ENCODE results near the gene CCDC81.

The CCDC81 gene

DNA sequence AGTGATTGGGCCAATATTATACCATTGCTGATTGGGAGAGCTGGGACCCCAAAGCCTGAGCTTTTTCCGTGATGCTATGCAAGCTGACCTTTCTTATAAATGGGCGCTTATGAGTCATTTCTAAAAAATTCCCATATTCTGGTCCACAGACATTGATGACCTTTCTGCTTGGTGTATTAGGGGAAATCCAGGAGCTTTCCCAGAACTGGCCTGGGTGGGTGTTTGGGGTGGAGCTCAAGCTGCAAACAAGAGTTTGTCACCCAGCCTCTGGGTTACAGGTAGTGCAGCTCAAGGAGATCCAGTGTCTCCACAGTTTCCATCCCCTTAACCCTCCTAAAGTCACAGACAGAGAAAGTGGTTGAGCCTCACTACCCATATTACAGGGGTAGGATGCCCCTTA is 67.7 kb downstream of the CCDC81 start:
- no peak for DNase-seq

DNA sequence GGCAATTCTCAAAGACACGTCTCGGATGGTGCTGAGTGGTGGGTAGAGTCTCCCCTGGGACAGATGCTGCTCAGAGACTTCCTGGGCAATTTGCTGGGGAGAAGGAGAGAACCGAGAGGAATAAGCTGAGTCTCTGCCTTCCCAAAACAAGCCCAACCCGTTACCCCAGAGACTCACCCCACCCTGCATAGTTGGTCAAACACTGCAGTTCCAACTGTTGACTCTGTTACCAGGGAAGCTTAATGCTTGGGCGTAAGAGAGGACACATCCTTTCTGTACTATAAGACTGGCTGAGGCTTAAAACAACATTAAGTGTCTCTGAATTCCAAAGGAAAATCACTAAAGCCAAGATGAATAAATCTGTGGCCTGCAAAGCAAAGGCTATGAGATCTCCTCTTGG is 68.1 kb downstream of the CCDC81 start:
- DNase-seq: no peak

GRCh38 chr11:86443415-86443814 is 68.7 kb downstream of the CCDC81 start:
- DNase-seq: no peak

- DNase-seq: no peak
Measured at GRCh38 chr11:86444981-86445380, 70.3 kb downstream of the CCDC81 start.

DNA sequence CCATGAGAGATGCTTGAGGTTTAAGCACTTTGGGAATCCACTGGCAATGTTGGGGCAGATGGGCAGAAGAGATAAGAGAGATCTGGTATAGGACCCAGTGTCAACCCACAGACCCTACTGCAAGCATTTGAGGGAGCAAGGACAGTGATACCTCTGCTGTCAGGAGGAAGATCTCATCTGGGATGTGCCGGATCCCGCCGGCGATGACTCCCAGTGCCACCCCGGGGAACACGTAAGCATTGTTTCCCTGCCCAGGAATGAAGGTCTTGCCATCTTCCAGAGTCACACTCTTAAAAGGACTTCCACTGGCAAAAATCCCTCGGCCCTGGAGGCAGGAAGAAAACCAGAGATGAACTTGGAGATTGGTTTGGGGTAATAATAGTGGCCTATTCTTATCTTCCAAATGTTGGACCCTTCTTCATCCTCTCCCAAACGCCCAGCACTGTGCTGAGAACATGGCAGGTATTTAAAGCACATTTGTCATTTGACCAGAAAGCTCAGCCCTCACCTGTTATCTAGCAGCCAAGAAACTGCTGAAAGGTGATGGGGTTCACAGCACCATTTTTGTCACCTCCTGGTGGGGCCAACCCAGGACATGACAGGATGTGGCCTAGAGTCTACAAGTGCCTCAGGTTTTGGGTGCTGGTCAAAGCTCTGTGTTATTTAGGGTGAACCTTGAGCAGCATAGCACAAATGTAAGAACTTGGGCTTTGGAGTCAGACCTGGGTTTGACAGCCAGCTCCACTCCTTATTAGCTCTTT is 71.7 kb downstream of the CCDC81 start:
- DNase-seq: no peak

DNA sequence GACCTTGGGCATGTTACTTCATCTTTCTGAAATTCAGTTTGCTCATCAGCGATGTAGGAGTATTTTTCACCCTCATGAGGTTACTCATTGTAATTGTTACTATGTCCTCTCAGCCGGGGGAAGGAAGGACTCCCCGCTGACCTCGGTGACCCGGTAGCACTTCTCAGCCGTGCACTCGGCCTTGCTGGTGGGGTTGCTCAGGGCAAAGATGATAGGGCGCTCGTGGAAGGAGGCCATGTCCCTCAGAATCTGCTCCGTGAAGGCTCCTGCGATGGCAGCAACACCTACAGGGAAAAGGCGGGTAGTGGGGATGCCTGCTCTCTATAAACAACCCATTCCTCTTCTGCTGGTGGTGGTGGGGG is 72.2 kb downstream of the CCDC81 start:
- DNase-seq: no peak

- DNase-seq: no peak
Measured at GRCh38 chr11:86447763-86448480, 73.2 kb downstream of the CCDC81 start.

GRCh38 chr11:86449993-86450629 is 75.4 kb downstream of the CCDC81 start:
- DNase-seq: no peak

GRCh38 chr11:86453290-86454030 is 78.8 kb downstream of the CCDC81 start:
- no peak for DNase-seq

DNA sequence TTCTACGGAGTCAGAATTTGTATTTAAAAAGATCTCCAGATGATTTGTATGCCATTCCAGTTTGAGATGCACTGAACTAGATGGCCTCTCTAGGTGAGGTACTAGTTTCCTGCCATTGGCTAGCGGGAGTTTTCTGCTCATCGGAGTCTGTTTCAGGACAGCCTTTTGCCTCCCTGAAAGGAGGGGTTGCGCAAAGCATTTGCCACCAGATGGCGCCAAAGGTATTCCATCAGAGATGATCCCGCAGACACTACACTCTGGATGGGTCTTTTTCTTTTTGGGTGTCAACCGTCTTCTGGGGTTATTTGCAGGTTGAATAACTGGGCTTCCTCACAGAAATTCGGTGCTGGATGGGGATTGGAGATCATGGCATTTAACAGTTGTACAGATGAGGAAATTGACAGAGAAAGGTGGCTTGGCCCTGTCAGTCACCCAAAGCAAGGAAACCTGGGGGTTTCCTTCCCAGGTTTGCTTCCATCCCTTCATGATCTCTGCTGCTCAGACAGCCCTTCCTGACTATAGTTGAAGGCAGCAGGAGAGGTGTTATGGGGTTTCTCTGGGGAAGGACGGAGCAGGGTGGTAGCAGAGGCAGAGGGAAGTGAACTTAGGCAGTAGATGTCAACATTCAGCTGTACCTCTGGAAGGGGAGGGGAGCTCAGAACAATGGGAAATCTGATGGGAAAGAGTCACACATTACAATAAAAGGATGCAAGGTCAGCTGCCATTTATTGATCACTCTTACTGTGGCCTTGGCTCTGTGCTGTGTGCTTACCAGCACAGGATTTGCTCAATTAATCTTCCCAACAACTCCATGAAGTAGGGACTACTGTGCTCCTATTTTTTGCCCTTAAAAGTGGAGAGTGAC is 81.6 kb downstream of the CCDC81 start:
- DNase-seq: peak; percentile 81 to 91

DNA sequence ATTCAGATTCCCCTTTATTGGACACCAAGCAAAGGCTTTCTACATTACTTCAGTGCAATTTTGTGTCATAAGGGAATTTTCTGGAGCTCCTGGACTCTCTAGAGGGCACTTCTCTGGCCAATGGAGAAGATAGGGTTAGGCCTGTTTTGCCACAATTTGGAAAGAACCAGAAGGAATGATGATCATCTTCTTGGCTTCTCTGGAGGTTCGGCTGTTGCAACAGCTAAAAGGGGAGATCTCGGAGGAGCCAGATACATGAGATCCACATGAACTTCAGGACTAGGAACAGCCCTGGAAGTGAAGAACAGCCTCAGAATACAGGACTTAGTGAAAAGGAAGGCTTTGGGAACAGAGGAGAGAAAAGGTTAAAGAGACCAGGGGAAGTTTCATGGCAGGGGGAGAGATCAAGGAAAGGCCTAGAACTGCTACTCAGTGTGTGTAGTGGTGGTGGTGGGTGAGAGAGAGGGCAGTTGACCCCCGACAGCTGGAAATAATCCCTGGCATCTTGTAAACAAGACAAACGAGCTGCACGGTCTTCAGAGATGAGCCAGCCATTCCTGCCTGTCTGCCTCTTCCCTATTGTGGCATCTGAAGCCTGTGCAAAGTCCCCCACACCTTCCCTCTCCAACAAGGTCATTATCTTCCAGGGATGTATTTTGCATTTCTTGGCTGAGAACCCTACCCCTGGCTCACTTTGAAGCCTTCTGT is 83.8 kb downstream of the CCDC81 start:
- no peak for DNase-seq

DNA sequence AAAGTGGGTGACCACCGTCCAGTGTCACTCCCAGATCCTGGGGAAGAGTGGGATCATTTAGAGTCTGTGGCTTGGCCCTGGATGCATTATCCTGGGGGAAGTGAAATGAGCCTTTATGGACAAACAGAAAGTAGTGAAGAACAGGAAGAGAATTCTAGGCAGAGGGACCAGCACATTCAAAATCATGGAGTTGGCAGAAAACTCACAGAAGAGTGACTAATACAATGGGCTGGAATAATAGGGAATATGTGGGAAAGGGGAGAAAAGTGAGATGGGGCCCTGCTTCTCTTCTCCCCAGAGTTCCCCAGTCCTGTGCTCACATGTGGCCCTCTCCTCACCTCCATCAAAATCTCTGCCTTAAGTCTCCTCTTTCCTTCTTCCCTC is 84.3 kb downstream of the CCDC81 start:
- no peak for DNase-seq

GRCh38 chr11:86459682-86460460 is 85.2 kb downstream of the CCDC81 start:
- peak; percentile 77 to 86 for DNase-seq

GRCh38 chr11:86460461-86461385 is 86.0 kb downstream of the CCDC81 start:
- no peak for DNase-seq

DNA sequence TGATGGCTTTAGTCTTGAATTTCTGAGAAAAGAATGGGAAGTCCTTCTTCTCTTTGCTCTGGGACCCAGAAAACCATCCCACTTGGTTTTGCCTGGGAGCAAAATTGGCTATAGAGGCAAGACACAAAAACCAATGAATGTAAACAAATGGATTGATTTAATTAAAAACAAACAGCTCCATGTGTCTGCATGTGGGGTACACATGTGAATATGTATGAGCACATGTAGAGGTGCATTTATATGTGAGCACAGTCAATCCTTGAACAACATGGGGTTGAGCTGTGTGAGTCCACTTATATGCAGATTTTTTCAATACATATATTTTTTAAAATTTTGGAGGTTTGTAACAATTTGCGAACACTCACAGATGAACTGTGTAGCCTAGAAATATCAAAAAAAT is 87.2 kb downstream of the CCDC81 start:
- no peak for DNase-seq

- no peak for DNase-seq
Measured at GRCh38 chr11:86463120-86463519, 88.4 kb downstream of the CCDC81 start.

GRCh38 chr11:86463955-86464354 is 89.3 kb downstream of the CCDC81 start:
- no peak for DNase-seq

- no peak for DNase-seq
Measured at GRCh38 chr11:86464509-86465221, 90.0 kb downstream of the CCDC81 start.

DNA sequence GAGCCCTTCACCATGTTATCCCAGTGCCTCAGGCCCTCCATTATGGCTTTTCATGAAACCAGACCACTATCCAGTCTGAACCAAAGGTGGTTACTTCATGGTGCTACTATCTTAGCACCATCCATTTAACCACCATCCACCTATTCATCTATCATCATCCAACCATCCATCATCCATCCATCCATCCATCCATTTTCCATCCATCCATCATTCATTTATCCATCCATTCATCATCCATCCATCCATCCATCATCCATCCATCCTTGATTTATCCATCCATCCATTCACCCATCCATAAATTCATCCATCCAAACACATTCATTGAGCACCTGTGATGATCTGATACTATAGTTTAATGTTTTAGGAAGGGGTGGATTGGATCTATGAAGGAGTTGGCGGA is 93.5 kb downstream of the CCDC81 start:
- no peak for DNase-seq
